SK-N-SH (cell line): Measurements from ENCODE around the gene SH3PXD2A. TPM values are rescaled to one million over a fixed set of nuclear protein-coding genes. Genes with fewer than 3 reads are reported as not detected.

Experiments used
- CTCF ChIA-PET: fragments of 300-600, 350-600 bp; formaldehyde crosslinking; extraction: SDS; loops from one replicate; lab custom pipeline; 2021; lab: Yijun Ruan, JAX
- POLR2A ChIA-PET: fragments of 350-600 bp; sonication (Branson Sonifier 250); formaldehyde crosslinking; extraction: SDS; loops from one replicate; lab custom pipeline; 2020; ENCODE audit warnings: antibody characterized with exemption, inconsistent platforms; lab: Yijun Ruan, JAX
- DNase-seq: peaks from one replicate; pipeline ENCODE4 v3.0.0; 2012
- H2AFZ ChIP-seq: fragments of 200-600 bp; sonication (generic); 2 replicates; pipeline ENCODE4 v1.8.1; 2016; ENCODE audit warnings: antibody characterized with exemption, mild to moderate bottlenecking, low read depth
- H3F3A ChIP-seq: fragments of 200-600 bp; sonication (generic); replicated peaks from 2 replicates; pipeline ENCODE3; 2016; ENCODE audit warnings: antibody characterized with exemption, mild to moderate bottlenecking; ENCODE audit not compliant: insufficient read depth
- H3K27ac ChIP-seq, 2 experiments: fragments of 200-500 bp in 1 of 2; fragments of 200-600 bp in 1 of 2; sonication (Bioruptor generic) in 1 of 2; sonication (generic), shearing (Covaris generic) in 1 of 2; 2 replicates each; pipeline versions ENCODE4 v1.5.1 to v1.6.1; 2014 to 2016; ENCODE audit warnings: low read depth in 2 of 2, inconsistent platforms in 1 of 2, low read length in 1 of 2, mild to moderate bottlenecking in 1 of 2, mixed read lengths in 1 of 2
- H3K27me3 ChIP-seq: fragments of 200-600 bp; sonication (generic), shearing (Covaris generic); 2 replicates; pipeline ENCODE4 v1.6.1; 2016; ENCODE audit warnings: mixed run types; ENCODE audit not compliant: insufficient read depth
- H3K36me3 ChIP-seq, 2 experiments: fragments of 200-500 bp in 1 of 2; fragments of 200-600 bp in 1 of 2; sonication (Bioruptor generic) in 1 of 2; sonication (generic) in 1 of 2; replicated peaks in 1 of 2; 2 replicates each; pipeline versions ENCODE3 to v1.5.1; 2014 to 2016; ENCODE audit warnings: low read length in 1 of 2, mild to moderate bottlenecking in 1 of 2; ENCODE audit not compliant: insufficient read depth in 2 of 2, control insufficient read depth in 1 of 2
- H3K4me1 ChIP-seq, 2 experiments: fragments of 200-500 bp in 1 of 2; fragments of 200-600 bp in 1 of 2; sonication (Bioruptor generic) in 1 of 2; sonication (generic), shearing (Covaris generic) in 1 of 2; 2 replicates each; pipeline versions ENCODE4 v1.5.1 to v1.6.1; 2014 to 2016; ENCODE audit warnings: low read depth in 1 of 2, low read length in 1 of 2, mixed run types in 1 of 2; ENCODE audit not compliant: insufficient read depth in 2 of 2, control insufficient read depth in 1 of 2
- H3K4me2 ChIP-seq: fragments of 200-600 bp; sonication (generic), shearing (Covaris generic); 2 replicates; pipeline ENCODE4 v1.6.1; 2017; ENCODE audit warnings: mixed run types
- H3K4me3 ChIP-seq, 2 experiments: fragments of 200-500 bp in 1 of 2; fragments of 200-600 bp in 1 of 2; sonication (Bioruptor generic) in 1 of 2; sonication (generic), shearing (Covaris generic) in 1 of 2; 2 replicates each; pipeline versions ENCODE4 v1.5.1 to v1.8.1; 2014 to 2016; ENCODE audit warnings: low read depth in 2 of 2, inconsistent platforms in 1 of 2, low read length in 1 of 2, mild to moderate bottlenecking in 1 of 2, mixed read lengths in 1 of 2, moderate library complexity in 1 of 2
- H3K79me2 ChIP-seq: fragments of 200-600 bp; sonication (generic); 2 replicates; pipeline ENCODE4 v1.8.1; 2017; ENCODE audit warnings: mild to moderate bottlenecking; ENCODE audit not compliant: insufficient read depth
- H3K9ac ChIP-seq: fragments of 200-600 bp; sonication (generic); 2 replicates; pipeline ENCODE4 v1.6.1; 2017; ENCODE audit warnings: mixed run types
- H3K9me2 ChIP-seq: fragments of 200-600 bp; sonication (generic); 2 replicates; pipeline ENCODE4 v1.6.1; 2017; ENCODE audit warnings: mixed run types
- H3K9me3 ChIP-seq: fragments of 200-600 bp; sonication (generic); 2 replicates; pipeline ENCODE4 v1.6.1; 2017; ENCODE audit warnings: mixed run types, mild to moderate bottlenecking, moderate library complexity
- H4K20me1 ChIP-seq: fragments of 200-600 bp; sonication (generic); 2 replicates; pipeline ENCODE4 v1.6.1; 2017; ENCODE audit warnings: mild to moderate bottlenecking, mixed run types; ENCODE audit not compliant: insufficient read depth
- CTCF ChIP-seq: fragments of 200-600 bp; sonication (generic); IDR thresholded peaks from 2 replicates; pipeline ENCODE4 v1.6.1; 2017; ENCODE audit warnings: antibody characterized with exemption, mild to moderate bottlenecking, moderate library complexity
- FOXJ3 ChIP-seq: sonication (generic); formaldehyde crosslinking; IDR thresholded peaks from 2 replicates; pipeline ENCODE4 v1.5.1; 2020; ENCODE audit warnings: mild to moderate bottlenecking, missing genetic modification reagents
- GABPA ChIP-seq: IDR thresholded peaks from 2 replicates; pipeline ENCODE4 v1.4.0; 2012; ENCODE audit warnings: low read depth, mild to moderate bottlenecking
- IRF3 ChIP-seq: fragments of 150-350 bp; IDR thresholded peaks from 2 replicates; pipeline ENCODE4 v1.6.1; 2016; ENCODE audit warnings: mild to moderate bottlenecking, low read depth, low read length
- MEF2A ChIP-seq: IDR thresholded peaks from 2 replicates; pipeline ENCODE4 v1.4.0; 2012; ENCODE audit warnings: low read depth, borderline replicate concordance
- MXI1 ChIP-seq: IDR thresholded peaks from 2 replicates; pipeline ENCODE4 v1.6.1; 2012; ENCODE audit warnings: mild to moderate bottlenecking, low read depth, low read length, improper control_type of control experiment
- RAD21 ChIP-seq: IDR thresholded peaks from 2 replicates; pipeline ENCODE4 v1.6.1; 2012; ENCODE audit warnings: mild to moderate bottlenecking, low read length
- RXRA ChIP-seq: IDR thresholded peaks from 2 replicates; pipeline ENCODE4 v1.4.0; 2012; ENCODE audit warnings: low read depth, mild to moderate bottlenecking, borderline replicate concordance
- SMC3 ChIP-seq: IDR thresholded peaks from 2 replicates; pipeline ENCODE4 v1.6.1; 2012; ENCODE audit warnings: low read depth, low read length, improper control_type of control experiment
- WGBS: methylation state at CpG from one replicate; pipeline ENCODE4 v1.1.6; 2017; ENCODE audit warnings: low lambda C conversion rate; 5-methylcytosine and 5-hydroxymethylcytosine counted together
- polyA plus RNA-seq, 3 experiments: library from polyadenylated mRNA; depleted of rRNA; stranded (reverse); fragments of >200 nt; gene quantifications; 2 replicates each; pipeline ENCODE4 v1.2.3, GENCODE V29; 2012

Gene SH3PXD2A
- polyA plus RNA-seq, 1 of the 3 experiments (the other 2 are of a cell fraction), result 2.5 TPM

DNA sequence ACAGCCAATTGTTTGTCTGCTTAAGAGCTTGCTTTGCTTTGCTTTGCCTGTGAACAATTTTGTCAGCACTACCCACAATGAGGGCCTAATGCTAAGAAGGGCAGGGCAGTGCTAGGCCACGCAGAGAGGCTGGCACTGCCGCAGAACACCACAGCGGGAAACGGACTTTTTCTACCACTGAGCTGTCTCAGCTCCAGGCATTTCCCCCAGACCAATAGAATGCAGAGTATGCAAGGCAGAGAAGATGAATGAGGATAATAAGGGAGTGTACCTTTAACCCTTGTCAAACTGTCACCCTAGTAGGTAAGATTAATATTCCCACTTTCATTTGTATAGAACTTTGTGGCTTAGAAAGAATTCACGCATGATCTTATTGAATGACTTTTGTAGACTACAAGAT lies 104.5 kb downstream of the SH3PXD2A start:
- Histone ChIP-seq H3F3A (peaks cover 3% of the 10 kb centered on the region), H3K9me3 (no peaks in the 10 kb centered on the region), H3K9me2 (no peaks in the 10 kb centered on the region), H3K9ac (no peak overlapping the region), H3K27ac (no peak overlapping the region), H3K4me3 (no peak overlapping the region), H4K20me1 (no peaks in the 10 kb centered on the region), H3K4me1 (peaks cover 0 to 4% of the 10 kb centered on the region in 2 experiments; a peak in 1 of 4 replicates), H3K4me2 (no peak overlapping the region), H3K79me2 (peaks cover under 1% of the 10 kb centered on the region), H3K36me3 (peaks cover 0 to 5% of the 10 kb centered on the region in 2 experiments), H3K27me3 (no peaks in the 10 kb centered on the region), H2AFZ (no peak overlapping the region)
- POLR2A ChIA-PET, result no interaction called here
- CTCF ChIA-PET, result interaction anchor here (0.6 to 6.4 kb wide), 8 partner anchors 14 to 104 kb away, joined by 3 to 40 read pairs (median 3); partner anchors contain the start of gene SH3PXD2A
- WGBS, result 93% methylated on average over 5 of the region's 5 CpGs
- no peak for TF ChIP-seq FOXJ3 (CRISPR knock-in tag)
- TF ChIP-seq GABPA, result no peak
- TF ChIP-seq SMC3, result no peak
- TF ChIP-seq RXRA, result no peak
- no peak for DNase-seq

- no peak for DNase-seq
- Histone ChIP-seq H3K9me3 (no peaks in the 10 kb centered on the region), H2AFZ (no peak overlapping the region), H3K4me3 (no peak overlapping the region), H4K20me1 (no peaks in the 10 kb centered on the region), H3K27me3 (no peaks in the 10 kb centered on the region), H3K4me2 (no peak overlapping the region), H3K9ac (no peak overlapping the region), H3K27ac (no peak overlapping the region), H3K9me2 (no peaks in the 10 kb centered on the region), H3F3A (peaks cover 3% of the 10 kb centered on the region), H3K36me3 (peaks cover 0 to 5% of the 10 kb centered on the region in 2 experiments), H3K4me1 (peaks cover 0 to 4% of the 10 kb centered on the region in 2 experiments; a peak in 1 of 4 replicates), H3K79me2 (no peaks in the 10 kb centered on the region; the same call in 1 of the 2 replicates)
- 99% methylated on average over 6 of the region's 7 CpGs for WGBS
- TF ChIP-seq MEF2A (no peak), CTCF (no peak)
- POLR2A ChIA-PET, result no interaction called here
- CTCF ChIA-PET, result interaction anchor here (0.9 to 1.0 kb wide), 2 partner anchors 32 to 106 kb away, joined by 3 to 5 read pairs; partner anchors contain the start of gene SH3PXD2A
Measured at GRCh38 chr10:103749779-103750178, 105.6 kb downstream of the SH3PXD2A start.

DNA sequence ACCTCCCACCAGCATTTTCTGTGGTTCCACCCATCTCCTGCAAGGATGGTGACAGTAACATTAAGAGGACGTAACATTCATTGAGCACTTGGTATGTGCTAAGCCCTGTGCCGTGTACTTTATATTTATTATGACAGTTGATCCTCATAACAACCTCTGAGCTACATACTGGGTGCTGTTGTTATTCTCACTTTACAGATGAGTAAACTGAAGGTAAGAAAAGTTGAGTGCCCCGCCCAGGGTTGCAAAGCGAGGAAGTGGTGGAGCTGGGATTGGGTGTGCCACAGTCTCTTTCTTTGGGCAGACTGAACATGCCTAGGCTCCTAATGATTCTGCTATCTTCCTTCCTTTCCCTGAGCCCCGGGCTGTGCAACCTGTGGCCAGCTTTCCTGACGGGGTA lies 107.4 kb downstream of the SH3PXD2A start:
- no peaks in the 10 kb centered on the region for H4K20me1 ChIP-seq
- no peak overlapping the region for H3K27ac ChIP-seq
- H3K36me3 ChIP-seq, result peaks cover 0 to 5% of the 10 kb centered on the region in 2 experiments
- TF ChIP-seq RAD21 (no peak), MXI1 (no peak), IRF3 (no peak)
- no peaks in the 10 kb centered on the region; the same call in 1 of the 2 replicates for H3K79me2 ChIP-seq
- H3K9me2 ChIP-seq, result no peaks in the 10 kb centered on the region
- peaks cover 0 to 4% of the 10 kb centered on the region in 2 experiments; a peak in 1 of 4 replicates for H3K4me1 ChIP-seq
- ChIA-PET POLR2A (no interaction called here), CTCF (interaction anchor here (0.8 to 1.3 kb wide), 2 partner anchors 11 to 143 kb away, joined by 3 read pairs; no protein-coding TSS in a partner anchor)
- H2AFZ ChIP-seq, result no peak overlapping the region
- H3K4me2 ChIP-seq, result no peak overlapping the region
- DNase-seq, result no peak
- H3K9me3 ChIP-seq, result no peaks in the 10 kb centered on the region
- H3K4me3 ChIP-seq, result no peak overlapping the region
- H3K27me3 ChIP-seq, result no peaks in the 10 kb centered on the region
- WGBS, result 94% methylated on average over 5 of the region's 6 CpGs
- H3F3A ChIP-seq, result peaks cover 3% of the 10 kb centered on the region
- H3K9ac ChIP-seq, result no peak overlapping the region
